Gastrocnemius medialis (tissue), 4 donors: ENCODE data around the gene NAA16. TPM values are rescaled to one million over a fixed set of nuclear protein-coding genes. Genes with fewer than 3 reads are reported as not detected.

Source experiments
- ATAC-seq, 2 donors: fragments of 150-250 bp; one replicate each; pipeline ENCODE4 v1.9.1; 2016
- DNase-seq, 2 donors: peaks; one replicate each; pipeline ENCODE4 v3.0.0-alpha.2; 2019
- H3K27ac ChIP-seq, 4 donors: fragments of 200-600 bp; sonication (generic); 1 replicate in 1 of 4; 2 replicates in 3 of 4; pipeline ENCODE4 v1.5.1; 2016 to 2018; ENCODE audit warnings: mild to moderate bottlenecking in 2 of 4, moderate library complexity in 1 of 4
- H3K27me3 ChIP-seq, 3 donors: fragments of 200-600 bp; sonication (generic) in 2 of 3; 1 replicate in 1 of 3; 2 replicates in 2 of 3; pipeline versions ENCODE4 v1.5.1 to v1.6.0; 2016 to 2019; ENCODE audit warnings: mild to moderate bottlenecking in 1 of 3, moderate library complexity in 1 of 3
- H3K36me3 ChIP-seq, 2 donors: fragments of 200-600 bp; sonication (generic) in 1 of 2; one replicate each; pipeline ENCODE4 v1.5.1; 2017 to 2018
- H3K4me1 ChIP-seq, 2 donors: fragments of 200-600 bp; sonication (generic) in 1 of 2; one replicate each; pipeline ENCODE4 v1.5.1; 2016 to 2017; ENCODE audit warnings: mild to moderate bottlenecking in 2 of 2
- H3K4me3 ChIP-seq, 4 donors: fragments of 200-600 bp; sonication (generic) in 3 of 4; 1 replicate in 1 of 4; 2 replicates in 3 of 4; pipeline ENCODE4 v1.5.1; 2016 to 2019; ENCODE audit warnings: mild to moderate bottlenecking in 2 of 4
- H3K9me3 ChIP-seq, 3 donors: fragments of 200-600 bp; sonication (generic) in 2 of 3; 1 replicate in 1 of 3; 2 replicates in 2 of 3; pipeline ENCODE4 v1.5.1; 2016 to 2019
- POLR2A ChIP-seq, 2 donors: fragments of 450-650 bp; IDR thresholded peaks; one replicate each; pipeline ENCODE4 v1.6.1; 2017; ENCODE audit warnings: antibody characterized with exemption in 2 of 2, mild to moderate bottlenecking in 2 of 2, moderate library complexity in 2 of 2
- in situ Hi-C, 4 donors: fragments of 200-750 bp; cut with MboI; loops; one replicate each; pipeline versions ENCODE4 v1.15.0 to v1.8.0; 2017; ENCODE audit warnings: low sequenced_read_pairs in 4 of 4
- intact Hi-C: fragments of 100-400 bp; cut with DNase I; formaldehyde crosslinking; loops from one replicate; pipeline ENCODE4 v1.15.1; 2023; ENCODE audit warnings: low total_unique reads
- total RNA-seq, 4 donors: library from RNA; depleted of rRNA; stranded (reverse); fragments of >200 nt; gene quantifications; one replicate each; pipeline versions ENCODE4 v1.1.0 to v1.2.3, GENCODE V29; 2016
- TF ChIP-seq, protein P1 (sequence below), 5 experiments: fragments of 450-650 bp in 3 of 5; fragments of 200-600 bp in 2 of 5; sonication (generic) in 2 of 5; IDR thresholded peaks in 4 of 5; conservative IDR thresholded peaks in 1 of 5; 1 replicate in 4 of 5; 2 replicates in 1 of 5; pipeline ENCODE4 v1.5.1; 2016 to 2019; ENCODE audit warnings: antibody characterized with exemption in 5 of 5, mild to moderate bottlenecking in 3 of 5, moderate library complexity in 3 of 5

The NAA16 gene
- total RNA-seq, 4 donors from 2014 or later: 8.2 to 30.5 (median 11.6) TPM

DNA sequence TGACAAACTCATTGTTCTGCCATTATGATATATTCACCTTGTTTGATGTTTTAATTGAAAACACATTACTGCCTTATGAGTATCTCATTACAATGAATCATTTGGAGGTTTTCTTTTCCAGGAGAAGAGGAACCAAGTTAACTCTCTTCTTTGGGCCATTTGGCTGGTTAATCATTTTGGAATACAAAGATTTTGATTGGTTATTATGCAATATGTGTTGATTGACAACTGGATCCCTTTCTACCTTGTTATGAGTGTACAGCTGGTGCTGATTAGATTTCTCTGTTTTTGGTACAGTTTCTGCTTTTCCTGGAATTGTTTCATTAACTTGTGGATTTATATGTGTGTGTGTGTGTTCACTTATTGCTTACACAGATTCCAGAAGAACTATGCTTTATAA, 97.1 kb downstream of the NAA16 start:
- Histone ChIP-seq H3K4me3 (no peak overlapping the region), H3K4me1 (no peaks in the 10 kb centered on the region), H3K36me3 (no peaks in the 10 kb centered on the region), H3K27me3 (no peaks in the 10 kb centered on the region), H3K27ac (no peak overlapping the region), H3K9me3 (no peaks in the 10 kb centered on the region)
- ATAC-seq (no peak), DNase-seq (no peak)
- TF ChIP-seq POLR2A (IDR thresholded peaks at IDR 0.05): no peak
- TF ChIP-seq, protein P1, sequence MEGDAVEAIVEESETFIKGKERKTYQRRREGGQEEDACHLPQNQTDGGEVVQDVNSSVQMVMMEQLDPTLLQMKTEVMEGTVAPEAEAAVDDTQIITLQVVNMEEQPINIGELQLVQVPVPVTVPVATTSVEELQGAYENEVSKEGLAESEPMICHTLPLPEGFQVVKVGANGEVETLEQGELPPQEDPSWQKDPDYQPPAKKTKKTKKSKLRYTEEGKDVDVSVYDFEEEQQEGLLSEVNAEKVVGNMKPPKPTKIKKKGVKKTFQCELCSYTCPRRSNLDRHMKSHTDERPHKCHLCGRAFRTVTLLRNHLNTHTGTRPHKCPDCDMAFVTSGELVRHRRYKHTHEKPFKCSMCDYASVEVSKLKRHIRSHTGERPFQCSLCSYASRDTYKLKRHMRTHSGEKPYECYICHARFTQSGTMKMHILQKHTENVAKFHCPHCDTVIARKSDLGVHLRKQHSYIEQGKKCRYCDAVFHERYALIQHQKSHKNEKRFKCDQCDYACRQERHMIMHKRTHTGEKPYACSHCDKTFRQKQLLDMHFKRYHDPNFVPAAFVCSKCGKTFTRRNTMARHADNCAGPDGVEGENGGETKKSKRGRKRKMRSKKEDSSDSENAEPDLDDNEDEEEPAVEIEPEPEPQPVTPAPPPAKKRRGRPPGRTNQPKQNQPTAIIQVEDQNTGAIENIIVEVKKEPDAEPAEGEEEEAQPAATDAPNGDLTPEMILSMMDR (IDR thresholded peaks at IDR 0.05 in 4 of 5, conservative IDR thresholded peaks at IDR 0.05 in 1 of 5): no peak
- intact Hi-C loops (no loop called here), in situ Hi-C loops (no loop called here)

DNA sequence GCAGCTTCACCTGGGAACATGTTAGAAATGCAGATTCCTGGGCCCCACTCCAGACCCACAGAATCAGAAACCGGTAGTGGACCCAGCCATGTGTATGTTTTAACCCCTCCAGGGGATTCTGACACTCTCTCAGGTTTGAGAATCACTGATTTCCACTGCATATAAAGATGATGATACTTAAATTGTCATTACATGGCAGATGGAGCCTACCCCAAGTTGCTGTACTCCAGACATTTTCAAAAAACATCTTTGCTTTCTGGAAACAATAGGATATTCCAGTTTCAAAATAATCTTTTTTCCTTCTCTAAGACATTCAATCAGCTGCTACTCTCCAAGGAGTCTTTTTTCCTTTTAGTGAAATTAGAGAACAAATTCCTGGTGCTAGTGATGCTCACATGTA, 97.7 kb downstream of the NAA16 start:
- Histone ChIP-seq H3K9me3 (no peaks in the 10 kb centered on the region), H3K4me1 (no peaks in the 10 kb centered on the region), H3K4me3 (no peak overlapping the region), H3K36me3 (no peaks in the 10 kb centered on the region), H3K27me3 (no peaks in the 10 kb centered on the region), H3K27ac (no peak overlapping the region)
- in situ Hi-C loops (no loop called here), intact Hi-C loops (no loop called here)
- ATAC-seq (no peak), DNase-seq (no peak)
- TF ChIP-seq, protein P1 (IDR thresholded peaks at IDR 0.05 in 4 of 5, conservative IDR thresholded peaks at IDR 0.05 in 1 of 5): no peak

DNA sequence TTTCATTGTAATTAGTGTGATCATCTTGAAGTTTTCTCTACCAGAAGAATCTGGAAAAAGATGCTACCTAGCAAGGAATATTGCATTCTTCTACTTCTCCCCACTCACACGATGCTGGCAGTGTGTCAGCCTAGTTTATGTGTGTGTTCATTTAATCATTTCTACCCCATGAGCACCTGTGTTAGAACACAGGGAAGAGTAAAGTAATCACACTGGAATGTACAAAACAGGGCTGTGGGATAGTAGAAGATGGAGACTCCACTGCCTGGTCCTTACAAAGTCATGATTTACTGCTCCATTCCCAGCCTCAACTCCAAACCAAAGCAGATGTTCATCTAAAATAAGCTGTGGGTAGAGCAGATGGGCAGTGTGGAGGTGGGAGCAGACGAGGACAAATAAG, 98.5 kb downstream of the NAA16 start:
- Histone ChIP-seq H3K36me3 (no peaks in the 10 kb centered on the region), H3K4me3 (no peak overlapping the region), H3K9me3 (no peaks in the 10 kb centered on the region), H3K4me1 (no peaks in the 10 kb centered on the region), H3K27ac (no peak overlapping the region), H3K27me3 (no peaks in the 10 kb centered on the region)
- DNase-seq: no peak
- in situ Hi-C loops: no loop called here
- no peak for ATAC-seq
- intact Hi-C loops: loop anchor here (5.0 kb wide), 1 partner anchor 243 kb away; no protein-coding TSS in a partner anchor
- TF ChIP-seq, protein P1 (IDR thresholded peaks at IDR 0.05 in 4 of 5, conservative IDR thresholded peaks at IDR 0.05 in 1 of 5): no peak
- no peak for TF ChIP-seq POLR2A (IDR thresholded peaks at IDR 0.05)

DNA sequence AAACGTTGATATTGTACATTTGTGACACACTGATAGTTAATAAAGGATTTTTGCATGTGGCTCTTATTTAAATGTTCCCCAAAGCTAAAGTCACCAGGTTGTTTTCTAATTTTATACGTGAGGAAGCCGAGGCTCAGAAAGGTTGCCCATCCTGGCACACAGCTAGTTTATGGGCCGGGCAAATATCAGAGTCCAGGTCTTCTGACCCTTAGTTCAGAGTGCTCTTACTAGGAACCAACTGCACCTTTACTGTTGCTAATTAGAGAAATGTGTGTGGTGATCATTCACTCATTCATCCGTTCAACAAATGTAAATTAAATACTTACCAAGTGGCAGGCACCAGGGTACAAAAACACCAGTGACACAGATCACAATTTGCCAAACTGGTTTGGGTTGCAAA, 100.0 kb downstream of the NAA16 start:
- in situ Hi-C loops (no loop called here), intact Hi-C loops (loop anchor here (5.0 kb wide), 1 partner anchor 241 kb away; no protein-coding TSS in a partner anchor)
- no peaks in the 10 kb centered on the region for H3K9me3 ChIP-seq
- DNase-seq (no peak), ATAC-seq (no peak)
- H3K4me1 ChIP-seq: no peaks in the 10 kb centered on the region
- H3K27ac ChIP-seq: no peak overlapping the region
- H3K36me3 ChIP-seq: no peaks in the 10 kb centered on the region
- no peak overlapping the region for H3K4me3 ChIP-seq
- TF ChIP-seq, protein P1 (IDR thresholded peaks at IDR 0.05 in 4 of 5, conservative IDR thresholded peaks at IDR 0.05 in 1 of 5): no peak
- no peak for TF ChIP-seq POLR2A (IDR thresholded peaks at IDR 0.05)
- H3K27me3 ChIP-seq: no peaks in the 10 kb centered on the region

DNA sequence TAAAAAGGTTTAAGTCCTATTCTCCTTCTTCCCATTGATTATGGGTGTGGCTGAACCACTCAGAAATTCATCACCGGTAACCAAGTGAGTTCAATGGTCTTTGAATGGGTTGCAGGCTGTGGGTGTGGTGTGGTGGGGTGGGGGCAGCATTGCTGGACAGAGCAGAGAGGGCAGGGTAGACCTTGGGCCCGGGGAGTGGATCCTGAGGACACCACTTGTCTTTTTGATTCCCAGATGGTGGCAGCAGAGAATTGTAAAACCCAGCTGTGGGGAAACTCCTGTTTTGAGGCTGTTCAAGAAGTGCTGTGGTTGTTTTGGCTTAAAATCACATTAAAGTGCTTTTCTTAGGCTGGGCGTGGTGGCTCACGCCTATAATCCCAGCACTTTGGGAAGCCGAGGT, 100.5 kb downstream of the NAA16 start:
- in situ Hi-C loops (no loop called here), intact Hi-C loops (loop anchor here (5.0 kb wide), 1 partner anchor 241 kb away; no protein-coding TSS in a partner anchor)
- ATAC-seq: no peak
- H3K27ac ChIP-seq: no peak overlapping the region
- H3K4me1 ChIP-seq: no peaks in the 10 kb centered on the region
- no peaks in the 10 kb centered on the region for H3K36me3 ChIP-seq
- no peak for TF ChIP-seq POLR2A (IDR thresholded peaks at IDR 0.05)
- TF ChIP-seq, protein P1 (IDR thresholded peaks at IDR 0.05 in 4 of 5, conservative IDR thresholded peaks at IDR 0.05 in 1 of 5): no peak
- no peaks in the 10 kb centered on the region for H3K9me3 ChIP-seq
- DNase-seq: no peak
- no peak overlapping the region for H3K4me3 ChIP-seq
- H3K27me3 ChIP-seq: no peaks in the 10 kb centered on the region
